ENCODE data around the gene LGR6.

DNA sequence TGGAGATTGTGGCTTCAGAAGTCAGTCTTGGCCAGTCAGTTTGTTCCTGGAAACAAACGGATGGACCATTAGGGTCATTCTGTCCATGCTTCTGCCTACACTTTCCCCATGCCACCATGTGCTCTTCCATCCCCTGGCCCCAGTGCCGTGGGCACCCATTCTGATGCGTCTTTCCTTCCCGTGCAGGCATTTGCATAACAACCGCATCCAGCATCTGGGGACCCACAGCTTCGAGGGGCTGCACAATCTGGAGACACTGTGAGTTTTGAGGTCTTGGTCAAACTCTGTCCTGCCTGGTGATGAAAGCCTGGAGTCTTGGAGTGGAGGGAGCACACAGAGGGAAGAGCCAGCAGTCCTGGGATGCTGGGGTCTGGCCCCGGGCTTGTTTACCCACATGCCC is 87.0 kb downstream of the LGR6 start:
- TF ChIP-seq, protein P1, sequence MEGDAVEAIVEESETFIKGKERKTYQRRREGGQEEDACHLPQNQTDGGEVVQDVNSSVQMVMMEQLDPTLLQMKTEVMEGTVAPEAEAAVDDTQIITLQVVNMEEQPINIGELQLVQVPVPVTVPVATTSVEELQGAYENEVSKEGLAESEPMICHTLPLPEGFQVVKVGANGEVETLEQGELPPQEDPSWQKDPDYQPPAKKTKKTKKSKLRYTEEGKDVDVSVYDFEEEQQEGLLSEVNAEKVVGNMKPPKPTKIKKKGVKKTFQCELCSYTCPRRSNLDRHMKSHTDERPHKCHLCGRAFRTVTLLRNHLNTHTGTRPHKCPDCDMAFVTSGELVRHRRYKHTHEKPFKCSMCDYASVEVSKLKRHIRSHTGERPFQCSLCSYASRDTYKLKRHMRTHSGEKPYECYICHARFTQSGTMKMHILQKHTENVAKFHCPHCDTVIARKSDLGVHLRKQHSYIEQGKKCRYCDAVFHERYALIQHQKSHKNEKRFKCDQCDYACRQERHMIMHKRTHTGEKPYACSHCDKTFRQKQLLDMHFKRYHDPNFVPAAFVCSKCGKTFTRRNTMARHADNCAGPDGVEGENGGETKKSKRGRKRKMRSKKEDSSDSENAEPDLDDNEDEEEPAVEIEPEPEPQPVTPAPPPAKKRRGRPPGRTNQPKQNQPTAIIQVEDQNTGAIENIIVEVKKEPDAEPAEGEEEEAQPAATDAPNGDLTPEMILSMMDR (IDR thresholded peaks at IDR 0.05; ENCODE audit: poor library complexity) = no peak
- no peak for TF ChIP-seq EZH2 (IDR thresholded peaks at IDR 0.05; ENCODE audit: borderline replicate concordance)
- TF ChIP-seq EZH2phosphoT487 (IDR thresholded peaks at IDR 0.05; ENCODE audit: low read depth, severe bottlenecking, unreplicated experiment) = no peak

Measured in hepatocyte (in vitro differentiated cells).